Natural killer cell treated with Interleukin-12 subunit alpha and Interleukin-12 subunit beta and Interleukin-15 and Interleukin-18, amount 100 ng/mL, for 72 hours (primary cell): ENCODE data around the gene SLC36A4. TPM values are rescaled to one million over a fixed set of nuclear protein-coding genes. Genes with fewer than 3 reads are reported as not detected.

ENCODE experiments used
- total RNA-seq, 2 donors: library from RNA; stranded (reverse); gene quantifications; one replicate each; pipeline ENCODE4 v1.2.3, GENCODE V29; 2022

Gene SLC36A4
- total RNA-seq, 2 donors from 2014 or later = 13.6 to 17.2 TPM

Other genes with a start within 250 kb of the SLC36A4 start
- gene MTNR1B, start 228.3 kb downstream of the SLC36A4 start, total RNA-seq = under 1 TPM in 1 of 2 donors, not detected in 1; 0.36 TPM
- not detected for gene DEUP1, start 132.8 kb upstream of the SLC36A4 start, total RNA-seq